Karpas-422 (cell line): ENCODE data around the gene PRCP. TPM values are rescaled to one million over a fixed set of nuclear protein-coding genes. Genes with fewer than 3 reads are reported as not detected.

ENCODE experiments used
- DNase-seq: peaks from one replicate; pipeline ENCODE4 v3.0.0-alpha.2; 2015
- H2AFZ ChIP-seq: fragments of 200-600 bp; sonication (generic); 2 replicates; pipeline ENCODE4 v1.6.1; 2014; ENCODE audit warnings: antibody characterized with exemption, low read length, mixed read lengths
- H3K27ac ChIP-seq: fragments of 200-600 bp; sonication (generic); 2 replicates; pipeline ENCODE4 v1.5.1; 2014; ENCODE audit warnings: mild to moderate bottlenecking, low read length, moderate library complexity
- H3K27me3 ChIP-seq: fragments of 200-600 bp; sonication (generic); 2 replicates; pipeline ENCODE4 v1.6.1; 2014; ENCODE audit warnings: low read length, mixed read lengths
- H3K36me3 ChIP-seq: fragments of 200-600 bp; sonication (generic); 2 replicates; pipeline ENCODE4 v1.6.1; 2014; ENCODE audit warnings: low read length, mixed read lengths; ENCODE audit not compliant: insufficient read depth
- H3K4me1 ChIP-seq: fragments of 200-600 bp; sonication (generic); 2 replicates; pipeline ENCODE4 v1.6.1; 2014; ENCODE audit warnings: mild to moderate bottlenecking, low read length, mixed read lengths
- H3K4me2 ChIP-seq: fragments of 200-600 bp; sonication (generic); 2 replicates; pipeline ENCODE4 v1.6.1; 2014; ENCODE audit warnings: low read length, low read depth, mild to moderate bottlenecking; ENCODE audit not compliant: poor library complexity, severe bottlenecking
- H3K4me3 ChIP-seq: fragments of 200-600 bp; sonication (generic); 2 replicates; pipeline ENCODE4 v1.5.1; 2014; ENCODE audit warnings: mild to moderate bottlenecking, antibody characterized with exemption, low read length, mixed read lengths
- H3K79me2 ChIP-seq: fragments of 200-600 bp; sonication (generic); 2 replicates; pipeline ENCODE4 v1.6.1; 2014; ENCODE audit warnings: mild to moderate bottlenecking, low read length, mixed read lengths
- H3K9ac ChIP-seq: fragments of 200-600 bp; sonication (generic); 2 replicates; pipeline ENCODE4 v1.6.0; 2014; ENCODE audit warnings: low read length
- H3K9me2 ChIP-seq: fragments of 200-600 bp; sonication (generic), shearing (Covaris generic); replicated peaks from 2 replicates; pipeline ENCODE4 v1.6.0; 2014; ENCODE audit warnings: mild to moderate bottlenecking, low read length, moderate library complexity; ENCODE audit not compliant: insufficient read depth
- H3K9me3 ChIP-seq: fragments of 300-700, 200-600 bp; sonication (generic); 2 replicates; pipeline ENCODE4 v1.6.1; 2014; ENCODE audit warnings: low read length, mixed read lengths
- H4K20me1 ChIP-seq: fragments of 200-600 bp; sonication (generic); 2 replicates; pipeline ENCODE4 v1.6.1; 2014; ENCODE audit warnings: mild to moderate bottlenecking, antibody characterized with exemption, low read length, low read depth; ENCODE audit not compliant: insufficient read depth
- total RNA-seq: library from RNA; depleted of rRNA; stranded (reverse); fragments of >200 nt; shearing (Covaris generic); gene quantifications from 2 replicates; pipeline ENCODE4 v1.2.3, GENCODE V29; 2014; ENCODE audit warnings: low replicate concordance

The PRCP gene
- total RNA-seq, 1 experiment from 2014 or later, result 46.1 TPM

- Histone ChIP-seq H3K9me2 (no peaks in the 10 kb centered on the region), H4K20me1 (no peaks in the 10 kb centered on the region), H3K79me2 (no peaks in the 10 kb centered on the region), H3K9me3 (no peaks in the 10 kb centered on the region), H3K36me3 (no peaks in the 10 kb centered on the region), H3K4me3 (no peak overlapping the region), H3K27me3 (no peaks in the 10 kb centered on the region), H2AFZ (no peak overlapping the region), H3K27ac (no peak overlapping the region), H3K9ac (no peak overlapping the region), H3K4me2 (no peak overlapping the region), H3K4me1 (no peaks in the 10 kb centered on the region)
- DNase-seq, result no peak
These were observed 89.5 kb downstream of the PRCP start for GRCh38 chr11:82810738-82811137.

GRCh38 chr11:82810326-82810725, 89.9 kb downstream of the PRCP start:
- no peak overlapping the region for H2AFZ ChIP-seq
- H3K4me3 ChIP-seq, result no peak overlapping the region
- no peaks in the 10 kb centered on the region for H3K36me3 ChIP-seq
- H3K4me1 ChIP-seq, result no peaks in the 10 kb centered on the region
- H3K9ac ChIP-seq, result no peak overlapping the region
- H3K9me2 ChIP-seq, result no peaks in the 10 kb centered on the region
- H3K79me2 ChIP-seq, result no peaks in the 10 kb centered on the region
- no peaks in the 10 kb centered on the region for H3K27me3 ChIP-seq
- H3K27ac ChIP-seq, result no peak overlapping the region
- no peak for DNase-seq
- no peak overlapping the region for H3K4me2 ChIP-seq
- H4K20me1 ChIP-seq, result no peaks in the 10 kb centered on the region
- no peaks in the 10 kb centered on the region for H3K9me3 ChIP-seq

- Histone ChIP-seq H3K4me2 (no peak overlapping the region), H3K27ac (no peak overlapping the region), H3K79me2 (no peaks in the 10 kb centered on the region), H3K9me2 (no peaks in the 10 kb centered on the region), H3K27me3 (no peaks in the 10 kb centered on the region), H4K20me1 (no peaks in the 10 kb centered on the region), H3K4me3 (no peak overlapping the region), H3K36me3 (no peaks in the 10 kb centered on the region), H3K9me3 (no peaks in the 10 kb centered on the region), H3K9ac (no peak overlapping the region), H3K4me1 (no peaks in the 10 kb centered on the region), H2AFZ (no peak overlapping the region)
- no peak for DNase-seq
These were observed 92.6 kb downstream of the PRCP start for GRCh38 chr11:82807646-82808045.

GRCh38 chr11:82802710-82803109, 97.5 kb downstream of the PRCP start:
- DNase-seq, result no peak
- no peak overlapping the region for H3K9ac ChIP-seq
- H3K36me3 ChIP-seq, result no peaks in the 10 kb centered on the region
- no peaks in the 10 kb centered on the region for H3K9me2 ChIP-seq
- H3K4me1 ChIP-seq, result no peaks in the 10 kb centered on the region
- no peak overlapping the region for H3K27ac ChIP-seq
- H3K4me2 ChIP-seq, result no peak overlapping the region
- H3K9me3 ChIP-seq, result no peaks in the 10 kb centered on the region
- H2AFZ ChIP-seq, result no peak overlapping the region
- no peak overlapping the region for H3K4me3 ChIP-seq
- no peaks in the 10 kb centered on the region for H3K27me3 ChIP-seq
- no peaks in the 10 kb centered on the region for H3K79me2 ChIP-seq
- H4K20me1 ChIP-seq, result no peaks in the 10 kb centered on the region

GRCh38 chr11:82796998-82797961, 103.0 kb downstream of the PRCP start:
- H3K27ac ChIP-seq, result no peak overlapping the region
- H3K4me1 ChIP-seq, result no peaks in the 10 kb centered on the region
- no peak overlapping the region for H3K4me2 ChIP-seq
- no peaks in the 10 kb centered on the region for H3K27me3 ChIP-seq
- H3K36me3 ChIP-seq, result no peaks in the 10 kb centered on the region
- H3K9ac ChIP-seq, result no peak overlapping the region
- DNase-seq, result no peak
- H3K9me2 ChIP-seq, result no peaks in the 10 kb centered on the region
- no peaks in the 10 kb centered on the region for H3K9me3 ChIP-seq
- no peak overlapping the region for H3K4me3 ChIP-seq
- no peaks in the 10 kb centered on the region for H3K79me2 ChIP-seq
- no peaks in the 10 kb centered on the region for H4K20me1 ChIP-seq
- no peak overlapping the region for H2AFZ ChIP-seq

- Histone ChIP-seq H2AFZ (no peak overlapping the region), H3K4me2 (no peak overlapping the region), H3K9ac (no peak overlapping the region), H3K9me3 (no peaks in the 10 kb centered on the region), H4K20me1 (no peaks in the 10 kb centered on the region), H3K79me2 (no peaks in the 10 kb centered on the region), H3K27ac (no peak overlapping the region), H3K36me3 (no peaks in the 10 kb centered on the region), H3K27me3 (no peaks in the 10 kb centered on the region), H3K9me2 (no peaks in the 10 kb centered on the region), H3K4me1 (no peaks in the 10 kb centered on the region), H3K4me3 (no peak overlapping the region)
- no peak for DNase-seq
These were observed 105.7 kb downstream of the PRCP start for GRCh38 chr11:82794490-82794889.

- no peaks in the 10 kb centered on the region for H3K36me3 ChIP-seq
- no peaks in the 10 kb centered on the region for H3K9me3 ChIP-seq
- H3K9me2 ChIP-seq, result no peaks in the 10 kb centered on the region
- H3K27ac ChIP-seq, result no peak overlapping the region
- no peak overlapping the region for H3K4me2 ChIP-seq
- no peak overlapping the region for H3K9ac ChIP-seq
- H3K4me1 ChIP-seq, result no peaks in the 10 kb centered on the region
- no peaks in the 10 kb centered on the region for H3K27me3 ChIP-seq
- no peaks in the 10 kb centered on the region for H3K79me2 ChIP-seq
- no peak overlapping the region for H2AFZ ChIP-seq
- DNase-seq, result no peak
- no peak overlapping the region for H3K4me3 ChIP-seq
- no peaks in the 10 kb centered on the region for H4K20me1 ChIP-seq
These were observed 107.2 kb downstream of the PRCP start for GRCh38 chr11:82792822-82793569.

GRCh38 chr11:82792319-82792718, 107.9 kb downstream of the PRCP start:
- no peak overlapping the region for H2AFZ ChIP-seq
- H3K27me3 ChIP-seq, result no peaks in the 10 kb centered on the region
- no peaks in the 10 kb centered on the region for H4K20me1 ChIP-seq
- H3K79me2 ChIP-seq, result no peaks in the 10 kb centered on the region
- no peak overlapping the region for H3K4me3 ChIP-seq
- no peaks in the 10 kb centered on the region for H3K36me3 ChIP-seq
- H3K9me2 ChIP-seq, result no peaks in the 10 kb centered on the region
- H3K9me3 ChIP-seq, result no peaks in the 10 kb centered on the region
- H3K27ac ChIP-seq, result no peak overlapping the region
- no peak overlapping the region for H3K9ac ChIP-seq
- no peak overlapping the region for H3K4me2 ChIP-seq
- no peak for DNase-seq
- no peaks in the 10 kb centered on the region for H3K4me1 ChIP-seq
